Rectal smooth muscle tissue (tissue), 1 donor: ENCODE measurements around the gene SIK3.
"Not testable (repeated sequence)": the region's sequence is repeated elsewhere in the genome, so short reads cannot be mapped to it uniquely, and the experiment has no call there.

Experiments
- H3K27ac ChIP-seq: one replicate; pipeline ENCODE4 v1.7.0; 2013; ENCODE audit warnings: low read depth, low read length, inconsistent platforms
- H3K27me3 ChIP-seq: one replicate; pipeline ENCODE4 v1.7.0; 2013; ENCODE audit warnings: low read length; ENCODE audit not compliant: control insufficient read depth, insufficient read depth
- H3K36me3 ChIP-seq: one replicate; pipeline ENCODE4 v1.7.0; 2013; ENCODE audit warnings: low read length; ENCODE audit not compliant: control insufficient read depth, insufficient read depth
- H3K4me1 ChIP-seq: one replicate; pipeline ENCODE4 v1.7.0; 2013; ENCODE audit warnings: low read length; ENCODE audit not compliant: control insufficient read depth, insufficient read depth
- H3K4me3 ChIP-seq: one replicate; pipeline ENCODE4 v1.7.0; 2013; ENCODE audit warnings: low read length
- H3K9ac ChIP-seq: one replicate; pipeline ENCODE4 v1.7.0; 2013; ENCODE audit warnings: low read length

SIK3 gene

DNA sequence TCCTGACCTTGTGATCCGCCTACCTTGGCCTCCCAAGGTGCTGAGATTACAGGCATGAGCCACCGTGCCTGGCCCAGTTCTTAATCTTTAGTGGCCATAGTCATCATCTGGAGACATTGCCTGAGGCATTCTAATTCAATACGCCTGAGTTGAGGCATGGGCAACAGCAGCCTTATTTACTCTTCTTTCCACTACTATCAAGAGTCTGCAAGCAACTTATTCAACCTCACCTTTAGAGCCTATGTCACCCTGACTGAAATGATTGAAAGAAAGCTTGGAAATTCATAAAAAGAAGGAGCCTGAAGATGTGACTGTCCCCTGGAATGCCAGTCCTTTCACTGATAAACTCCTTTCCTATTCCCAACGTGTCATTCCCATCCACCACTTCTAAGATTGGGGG is 30.1 kb upstream of the SIK3 start:
- Histone ChIP-seq H3K4me1 (no peaks in the 10 kb centered on the region), H3K27me3 (no peaks in the 10 kb centered on the region), H3K27ac (no peak overlapping the region), H3K9ac (no peak overlapping the region), H3K36me3 (no peaks in the 10 kb centered on the region), H3K4me3 (no peak overlapping the region)

DNA sequence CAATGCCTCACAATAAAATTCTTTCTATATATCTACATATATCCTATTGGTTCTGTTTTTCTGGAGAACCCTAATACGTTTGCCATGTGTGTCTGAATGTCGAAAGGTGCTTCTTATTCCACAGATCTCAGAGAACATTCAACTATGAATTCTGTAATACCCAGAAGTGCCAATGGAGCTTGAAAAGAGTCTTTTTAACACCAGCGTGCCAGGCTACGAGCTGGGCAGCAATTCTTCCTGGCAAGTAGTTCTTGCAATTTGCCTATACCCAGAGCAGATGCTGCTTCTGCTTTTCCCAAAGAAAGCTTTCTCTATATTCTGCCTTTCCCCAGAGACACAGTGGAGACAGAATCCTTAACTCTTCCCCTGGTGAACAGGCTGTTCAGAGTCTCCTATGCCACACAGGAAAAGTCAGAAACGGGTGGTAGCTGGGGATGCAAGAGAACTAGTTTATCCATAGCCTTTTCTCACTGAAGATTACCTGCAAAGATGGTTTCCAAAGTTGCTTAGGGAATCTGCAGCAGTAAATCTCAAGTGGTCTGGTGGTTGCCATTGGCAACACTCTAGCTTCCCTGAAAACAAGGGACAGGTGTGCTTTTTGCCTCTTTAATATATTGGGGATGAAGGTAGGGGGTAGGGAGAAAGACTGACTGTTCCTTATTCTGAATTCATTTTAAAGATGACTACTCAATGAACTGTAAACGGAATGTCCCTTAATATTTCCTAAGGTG is 29.1 kb upstream of the SIK3 start:
- Histone ChIP-seq H3K36me3 (no peaks in the 10 kb centered on the region), H3K27me3 (no peaks in the 10 kb centered on the region), H3K4me1 (no peaks in the 10 kb centered on the region), H3K4me3 (no peak overlapping the region), H3K27ac (no peak overlapping the region), H3K9ac (no peak overlapping the region)

DNA sequence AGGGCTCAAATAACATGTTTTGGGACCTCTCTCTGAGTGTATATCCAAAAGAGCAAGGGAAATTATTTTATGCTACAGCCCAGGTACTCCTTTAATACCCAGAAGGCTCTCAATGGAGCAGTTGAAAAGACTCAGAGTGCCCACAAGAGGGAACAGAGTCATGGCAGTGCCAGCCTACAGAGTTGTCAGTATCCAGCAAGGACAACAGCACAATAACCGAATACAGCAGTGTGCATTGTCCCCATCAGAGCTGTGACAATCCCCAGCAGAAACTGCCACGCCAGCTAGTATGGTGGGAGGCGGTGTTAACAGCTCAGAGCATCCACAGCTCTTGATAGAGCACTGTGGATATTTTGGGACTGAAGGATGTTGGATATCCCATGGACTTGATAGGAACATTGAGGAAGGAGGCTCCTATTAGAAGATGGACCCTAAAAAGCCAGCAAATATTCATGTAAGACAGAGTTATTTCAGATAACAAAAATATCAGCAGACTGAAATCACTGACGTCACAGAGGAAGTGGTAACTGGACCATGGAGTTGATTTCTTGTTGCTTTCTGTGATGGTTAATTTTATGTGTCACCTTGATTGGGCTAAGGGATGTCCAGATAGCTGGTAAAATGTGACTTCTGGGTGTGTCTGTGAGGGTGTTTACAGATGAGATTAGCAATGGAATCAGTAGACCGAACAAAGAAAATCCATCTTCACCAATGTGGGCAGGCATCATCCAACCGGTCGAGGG is 28.2 kb upstream of the SIK3 start:
- no peak overlapping the region for H3K4me3 ChIP-seq

DNA sequence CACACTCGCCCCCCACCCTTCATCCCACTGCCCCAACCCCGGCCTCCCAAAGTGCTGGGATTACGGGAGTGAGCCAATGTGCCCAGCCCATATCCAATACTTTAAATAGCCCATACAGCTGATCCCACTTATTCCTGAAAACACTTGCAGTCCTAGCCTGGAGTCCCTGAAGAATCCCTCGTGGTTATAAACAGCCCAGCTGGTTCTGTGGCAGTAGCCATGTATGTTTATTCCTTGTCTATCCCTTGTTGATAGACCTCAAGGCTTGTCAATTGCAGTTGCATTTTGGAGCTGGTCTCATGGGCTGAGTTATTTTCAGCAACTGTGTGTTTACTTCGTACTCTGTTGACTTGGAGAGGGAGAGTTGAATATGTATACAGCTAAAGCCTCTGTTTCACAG is 24.3 kb upstream of the SIK3 start:
- H3K4me1 ChIP-seq: no peaks in the 10 kb centered on the region
- no peaks in the 10 kb centered on the region for H3K36me3 ChIP-seq
- H3K27me3 ChIP-seq: no peaks in the 10 kb centered on the region
- no peak overlapping the region for H3K4me3 ChIP-seq
- no peak overlapping the region for H3K9ac ChIP-seq
- no peak overlapping the region for H3K27ac ChIP-seq

More for the DNA sequence above, 28.2 kb upstream of the SIK3 start:
- Histone ChIP-seq H3K27ac (no peak overlapping the region), H3K27me3 (no peaks in the 10 kb centered on the region), H3K9ac (no peak overlapping the region), H3K36me3 (no peaks in the 10 kb centered on the region), H3K4me1 (no peaks in the 10 kb centered on the region)

DNA sequence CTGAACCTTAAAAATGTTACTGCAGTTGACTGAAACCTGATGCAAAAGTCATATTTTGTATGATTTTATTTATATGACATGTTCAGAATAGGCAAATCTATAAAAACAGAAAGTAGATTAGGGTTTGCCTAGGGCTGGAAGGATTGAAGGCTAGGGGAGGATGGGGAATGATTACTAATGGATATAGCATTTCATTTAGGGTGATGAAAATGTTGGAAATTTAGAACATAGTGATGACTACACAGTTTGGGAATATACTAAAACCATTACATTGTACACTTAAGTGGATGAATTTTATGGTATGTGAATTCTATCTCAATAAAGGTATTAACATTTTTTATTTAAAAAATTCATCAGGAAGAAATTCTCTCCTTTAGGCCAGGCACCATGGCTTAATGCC is 22.9 kb upstream of the SIK3 start:
- H3K4me1 ChIP-seq: no peaks in the 10 kb centered on the region
- no peak overlapping the region for H3K9ac ChIP-seq
- H3K27ac ChIP-seq: no peak overlapping the region
- no peaks in the 10 kb centered on the region for H3K27me3 ChIP-seq
- H3K4me3 ChIP-seq: no peak overlapping the region
- H3K36me3 ChIP-seq: no peaks in the 10 kb centered on the region

DNA sequence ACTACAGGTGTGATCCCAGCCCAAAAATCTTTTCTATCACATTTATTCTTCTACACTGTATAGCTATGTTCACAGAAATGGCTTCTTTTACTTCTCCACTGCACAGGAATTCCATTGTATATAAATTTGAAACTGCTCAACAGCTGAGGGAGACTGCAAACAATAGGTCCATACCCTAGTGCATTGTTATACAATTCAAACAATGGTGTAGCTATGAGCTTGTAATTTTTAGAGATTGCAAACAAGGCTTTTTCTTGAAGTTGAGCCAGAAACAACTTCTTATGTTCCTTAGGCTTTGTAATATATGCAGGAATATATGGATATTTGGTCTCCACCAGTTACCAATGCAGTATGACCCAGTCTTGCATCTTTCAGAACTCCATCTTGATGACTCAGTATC is 19.5 kb upstream of the SIK3 start:
- H3K27ac ChIP-seq: no peak overlapping the region
- no peak overlapping the region for H3K4me3 ChIP-seq
- H3K36me3 ChIP-seq: no peaks in the 10 kb centered on the region
- H3K9ac ChIP-seq: no peak overlapping the region
- no peaks in the 10 kb centered on the region for H3K27me3 ChIP-seq
- no peaks in the 10 kb centered on the region for H3K4me1 ChIP-seq

DNA sequence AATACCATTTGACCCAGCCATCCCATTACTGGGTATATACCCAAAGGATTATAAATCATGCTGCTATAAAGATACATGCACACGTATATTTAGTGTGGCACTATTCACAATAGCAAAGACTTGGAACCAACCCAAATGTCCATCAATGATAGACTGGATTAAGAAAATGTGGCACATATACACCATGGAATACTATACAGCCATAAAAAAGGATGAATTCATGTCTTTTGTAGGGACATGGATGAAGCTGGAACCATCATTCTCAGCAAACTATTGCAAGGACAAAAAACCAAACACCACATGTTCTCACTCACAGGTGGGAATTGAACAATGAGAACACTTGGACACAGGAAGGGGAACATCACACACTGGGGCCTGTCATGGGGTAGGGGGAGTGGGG is 14.7 kb upstream of the SIK3 start:
- not testable (repeated sequence) for H3K27ac ChIP-seq, H3K4me1 ChIP-seq, H3K4me3 ChIP-seq, H3K27me3 ChIP-seq, H3K9ac ChIP-seq, H3K36me3 ChIP-seq

DNA sequence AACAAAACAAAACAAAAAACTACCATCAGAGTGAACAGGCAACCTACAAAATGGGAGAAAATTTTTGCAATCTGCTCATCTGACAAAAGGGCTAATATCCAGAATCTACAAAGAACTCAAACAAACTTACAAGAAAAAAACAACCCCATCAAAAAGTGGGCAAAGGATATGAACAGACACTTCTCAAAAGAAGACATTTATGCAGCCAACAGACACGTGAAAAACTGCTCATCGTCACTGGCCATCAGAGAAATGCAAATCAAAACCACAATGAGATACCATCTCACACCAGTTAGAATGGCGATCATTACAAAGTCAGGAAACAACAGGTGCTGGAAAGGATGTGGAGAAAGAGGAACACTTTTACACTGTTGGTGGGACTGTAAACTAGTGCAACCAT is 14.3 kb upstream of the SIK3 start:
- H3K27me3 ChIP-seq, H3K4me3 ChIP-seq, H3K4me1 ChIP-seq, H3K36me3 ChIP-seq, H3K27ac ChIP-seq, H3K9ac ChIP-seq: not testable (repeated sequence)

DNA sequence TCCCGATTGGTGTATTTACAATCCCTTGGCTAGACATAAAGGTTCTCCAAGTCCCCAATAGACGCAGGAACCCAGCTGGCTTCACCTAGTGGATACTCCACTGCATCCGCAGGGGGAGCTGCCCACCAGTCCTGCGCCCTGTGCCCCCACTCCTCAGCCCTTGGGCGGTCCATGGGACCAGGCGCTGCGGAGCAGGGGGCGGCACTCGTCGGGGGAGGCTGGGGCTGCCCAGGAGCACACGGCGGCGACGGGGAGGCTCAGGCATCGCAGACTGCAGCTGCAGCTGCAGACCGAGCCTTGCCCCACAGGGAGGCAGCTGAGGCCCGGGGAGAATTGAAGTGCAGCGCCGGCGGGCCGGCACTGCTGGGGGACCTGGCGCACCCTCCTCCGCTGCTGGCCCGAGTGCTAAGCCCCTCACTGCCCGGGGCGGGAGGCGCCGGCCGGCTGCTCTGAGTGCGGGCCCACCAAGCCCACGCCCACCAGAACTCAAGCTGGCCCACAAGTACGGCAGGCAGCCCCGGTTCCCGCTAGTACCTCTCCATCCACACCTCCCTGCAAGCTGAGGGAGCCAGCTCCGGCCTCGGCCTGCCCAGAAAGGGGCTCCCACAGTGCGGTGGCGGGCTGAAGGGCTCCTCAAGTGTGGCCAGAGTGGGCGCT is 12.2 kb upstream of the SIK3 start:
- no peak overlapping the region for H3K9ac ChIP-seq
- no peak overlapping the region for H3K4me3 ChIP-seq
- H3K27ac ChIP-seq: no peak overlapping the region
- H3K4me1 ChIP-seq: no peaks in the 10 kb centered on the region
- H3K27me3 ChIP-seq: no peaks in the 10 kb centered on the region
- H3K36me3 ChIP-seq: no peaks in the 10 kb centered on the region

DNA sequence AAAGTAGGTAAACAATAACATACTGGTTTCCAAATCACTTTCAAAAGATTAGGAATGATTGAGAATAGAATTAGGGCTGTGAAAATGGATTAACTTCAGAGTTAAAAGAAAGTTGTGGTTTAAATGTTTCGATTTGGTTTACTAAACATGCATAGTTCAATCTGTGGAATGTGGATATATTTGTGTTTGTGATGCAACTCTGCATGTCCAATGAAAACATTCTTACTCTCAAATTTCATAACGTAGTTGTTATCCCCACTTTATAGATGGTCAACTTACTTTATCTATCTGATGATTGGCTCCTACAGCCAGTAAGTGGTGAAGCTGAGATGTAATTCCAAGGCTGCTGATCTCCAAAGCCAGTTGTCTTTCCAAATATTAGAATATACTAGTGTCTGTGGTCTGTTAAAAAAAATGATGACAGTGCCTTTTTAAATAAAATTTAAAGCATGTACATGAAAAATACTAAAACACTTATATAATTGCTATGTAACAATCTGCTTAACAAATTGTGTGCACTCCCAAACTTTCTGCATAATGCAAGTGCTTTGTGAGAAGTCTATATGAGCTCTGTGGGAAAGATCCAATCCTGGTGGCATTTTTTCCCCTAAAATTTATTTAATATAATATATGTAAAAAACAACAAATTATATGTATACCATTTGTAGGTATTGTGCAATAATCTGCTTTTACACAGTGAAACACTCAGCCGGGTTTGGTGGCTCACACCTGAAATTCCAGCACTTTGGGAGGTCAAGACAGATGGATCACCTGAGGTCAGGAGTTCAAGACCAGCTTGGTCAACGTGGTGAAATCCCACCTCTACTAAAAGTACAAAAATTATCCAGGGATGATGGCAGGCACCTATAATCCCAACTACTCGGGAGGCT is 9.7 kb upstream of the SIK3 start:
- Histone ChIP-seq H3K9ac (no peak overlapping the region), H3K27me3 (no peaks in the 10 kb centered on the region), H3K4me3 (no peak overlapping the region), H3K4me1 (no peaks in the 10 kb centered on the region), H3K27ac (no peak overlapping the region), H3K36me3 (no peaks in the 10 kb centered on the region)

DNA sequence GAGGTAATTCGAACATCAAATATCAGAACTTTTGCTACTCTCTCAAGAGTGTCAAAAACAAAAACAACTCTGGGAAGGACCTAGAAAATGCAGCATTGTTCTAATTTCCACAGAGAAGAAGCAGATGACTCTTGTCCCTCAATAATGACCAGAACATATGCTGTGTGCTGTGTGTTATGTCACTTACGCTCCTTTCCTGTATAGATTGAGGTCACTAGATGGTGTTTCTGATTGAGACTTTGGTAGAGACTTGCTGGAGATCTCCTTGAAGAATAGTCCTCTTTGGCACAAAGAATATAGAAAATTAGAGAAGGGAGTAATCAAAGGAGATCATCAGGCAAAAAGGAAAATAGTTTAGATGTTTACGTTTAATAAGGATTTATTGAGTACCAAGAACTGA is 2.3 kb upstream of the SIK3 start:
- no peak overlapping the region for H3K9ac ChIP-seq
- no peaks in the 10 kb centered on the region for H3K36me3 ChIP-seq
- no peaks in the 10 kb centered on the region for H3K27me3 ChIP-seq
- H3K4me3 ChIP-seq: no peak overlapping the region
- H3K27ac ChIP-seq: no peak overlapping the region
- H3K4me1 ChIP-seq: peaks cover 20% of the 10 kb centered on the region

DNA sequence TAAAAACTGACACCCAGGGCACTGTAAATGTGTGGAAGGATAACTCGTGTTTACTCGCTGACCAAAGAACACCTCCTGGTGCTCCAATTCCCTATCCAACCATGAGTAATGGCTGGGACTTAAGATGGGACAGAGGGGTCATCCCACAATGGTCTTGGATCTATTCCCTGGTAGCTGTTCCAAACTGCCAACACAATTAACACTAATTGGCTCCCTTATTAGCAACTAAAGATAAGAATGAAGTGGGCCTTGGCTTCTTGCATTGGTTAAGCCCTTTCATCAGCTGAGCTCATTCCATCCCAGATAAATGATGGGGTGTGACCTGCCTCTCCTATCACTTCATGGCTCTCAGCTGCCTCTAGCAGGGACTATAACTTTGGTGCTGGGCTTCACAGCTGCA is 1.5 kb upstream of the SIK3 start:
- Histone ChIP-seq H3K4me1 (peaks cover 24% of the 10 kb centered on the region), H3K4me3 (no peak overlapping the region), H3K27ac (peak overlapping the region; percentile 97), H3K27me3 (no peaks in the 10 kb centered on the region), H3K9ac (no peak overlapping the region), H3K36me3 (no peaks in the 10 kb centered on the region)
